DND-41 (cell line): ENCODE data around the gene TMEM253.

Source experiments
- EZH2 ChIP-seq: IDR thresholded peaks from 3 replicates; pipeline ENCODE4 v1.6.1; 2012; ENCODE audit warnings: borderline replicate concordance, low read depth, mild to moderate bottlenecking, moderate library complexity, low read length, inconsistent platforms; ENCODE audit not compliant: severe bottlenecking
- TF ChIP-seq, protein P1 (sequence below): IDR thresholded peaks from 2 replicates; pipeline ENCODE4 v1.5.1; 2012; ENCODE audit warnings: borderline replicate concordance, low read length, moderate library complexity, mild to moderate bottlenecking; ENCODE audit not compliant: poor library complexity, severe bottlenecking; ENCODE audit errors: extremely low read depth

DNA sequence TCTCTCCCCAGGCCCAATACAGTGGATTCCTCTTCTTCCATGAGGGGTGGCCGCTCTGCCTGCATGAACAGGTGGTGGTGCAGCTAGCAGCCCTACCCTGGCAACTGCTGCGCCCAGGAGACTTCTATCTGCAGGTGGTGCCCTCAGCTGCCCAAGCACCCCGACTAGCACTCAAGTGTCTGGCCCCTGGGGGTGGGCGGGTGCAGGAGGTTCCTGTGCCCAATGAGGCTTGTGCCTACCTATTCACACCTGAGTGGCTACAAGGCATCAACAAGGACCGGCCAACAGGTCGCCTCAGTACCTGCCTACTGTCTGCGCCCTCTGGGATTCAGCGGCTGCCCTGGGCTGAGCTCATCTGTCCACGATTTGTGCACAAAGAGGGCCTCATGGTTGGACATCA, 26.9 kb upstream of the TMEM253 start:
- TF ChIP-seq, protein P1, sequence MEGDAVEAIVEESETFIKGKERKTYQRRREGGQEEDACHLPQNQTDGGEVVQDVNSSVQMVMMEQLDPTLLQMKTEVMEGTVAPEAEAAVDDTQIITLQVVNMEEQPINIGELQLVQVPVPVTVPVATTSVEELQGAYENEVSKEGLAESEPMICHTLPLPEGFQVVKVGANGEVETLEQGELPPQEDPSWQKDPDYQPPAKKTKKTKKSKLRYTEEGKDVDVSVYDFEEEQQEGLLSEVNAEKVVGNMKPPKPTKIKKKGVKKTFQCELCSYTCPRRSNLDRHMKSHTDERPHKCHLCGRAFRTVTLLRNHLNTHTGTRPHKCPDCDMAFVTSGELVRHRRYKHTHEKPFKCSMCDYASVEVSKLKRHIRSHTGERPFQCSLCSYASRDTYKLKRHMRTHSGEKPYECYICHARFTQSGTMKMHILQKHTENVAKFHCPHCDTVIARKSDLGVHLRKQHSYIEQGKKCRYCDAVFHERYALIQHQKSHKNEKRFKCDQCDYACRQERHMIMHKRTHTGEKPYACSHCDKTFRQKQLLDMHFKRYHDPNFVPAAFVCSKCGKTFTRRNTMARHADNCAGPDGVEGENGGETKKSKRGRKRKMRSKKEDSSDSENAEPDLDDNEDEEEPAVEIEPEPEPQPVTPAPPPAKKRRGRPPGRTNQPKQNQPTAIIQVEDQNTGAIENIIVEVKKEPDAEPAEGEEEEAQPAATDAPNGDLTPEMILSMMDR: no peak
- TF ChIP-seq EZH2: no peak
